Measurements from ENCODE around the gene RWDD3. TPM values are rescaled to one million over a fixed set of nuclear protein-coding genes. Genes with fewer than 3 reads are reported as not detected.
A peak's percentile ranks its signal among the peaks of the same experiment; 100 is the strongest.

RWDD3 gene
- total RNA-seq, 1 experiment from 2014 or later = 15.3 TPM

- H3K4me1 ChIP-seq (ENCODE audit: insufficient read depth, low read length) = no peaks in the 10 kb centered on the region; the same call in 1 of the 2 replicates
- H2BK5ac ChIP-seq (ENCODE audit: insufficient read length, low read length) = no peak overlapping the region
- H2AK5ac ChIP-seq (ENCODE audit: insufficient read length, low read length) = no peak overlapping the region
- H2AFZ ChIP-seq (ENCODE audit: low read length) = peak overlapping the region; percentile 2
- peak overlapping the region; percentile 16 for H3K9ac ChIP-seq (ENCODE audit: extremely low read depth, insufficient read length, low read length)
- peak overlapping the region; percentile 79 to 89 for H3K4me3 Mint-ChIP-seq
- no CpG with 5 or more reads among the region's 14 CpGs for WGBS (ENCODE audit: extremely low coverage, insufficient read length, low lambda C conversion rate)
- peaks cover 22 to 29% of the 10 kb centered on the region in 2 experiments for H3K4me1 Mint-ChIP-seq
- no peak overlapping the region for H3K4ac ChIP-seq (ENCODE audit: low read depth, low read length)
- no peak overlapping the region for H2BK120ac ChIP-seq (ENCODE audit: low read depth, low read length, poor library complexity, severe bottlenecking)
- H2BK12ac ChIP-seq (ENCODE audit: insufficient read length, low read depth, low read length) = no peak overlapping the region
- H4K5ac ChIP-seq (ENCODE audit: insufficient read length, low read depth, low read length) = no peak overlapping the region
- H4K20me1 ChIP-seq (ENCODE audit: control insufficient read depth, insufficient read depth, insufficient read length) = no peaks in the 10 kb centered on the region
- H3K27me3 Mint-ChIP-seq (ENCODE audit: low read depth) = peaks cover 2% of the 10 kb centered on the region
- H3K27me3 ChIP-seq (ENCODE audit: insufficient read depth, low read length) = no peaks in the 10 kb centered on the region
- no peaks in the 10 kb centered on the region for H3K9me3 Mint-ChIP-seq
- DNase-seq = no peak
- H2BK20ac ChIP-seq (ENCODE audit: low read depth, low read length, poor library complexity, severe bottlenecking) = no peak overlapping the region
- H4K91ac ChIP-seq (ENCODE audit: insufficient read length, low read depth, low read length) = no peak overlapping the region
- no peak overlapping the region for H3K14ac ChIP-seq (ENCODE audit: insufficient read depth, low read length)
- no peak overlapping the region for H3K18ac ChIP-seq (ENCODE audit: insufficient read length, low read depth, low read length)
- H3K4me2 ChIP-seq (ENCODE audit: insufficient read depth, insufficient read length, low read length) = peak overlapping the region; percentile 80
- no peak overlapping the region for H2BK15ac ChIP-seq (ENCODE audit: low read depth, low read length)
- H3K27ac ChIP-seq (ENCODE audit: insufficient read length, low read depth, low read length) = no peak overlapping the region
- peaks cover 9% of the 10 kb centered on the region for H3K23me2 ChIP-seq (ENCODE audit: insufficient read length, low read depth, low read length, poor library complexity, severe bottlenecking)
- H3K79me2 ChIP-seq (ENCODE audit: insufficient read depth, low read length) = no peaks in the 10 kb centered on the region; the same call in 1 of the 2 replicates
- H3K56ac ChIP-seq (ENCODE audit: insufficient read length, low read depth, low read length) = no peak overlapping the region
- H4K8ac ChIP-seq (replicated peaks; ENCODE audit: insufficient read length, low read depth, low read length) = no peak overlapping the region
- no peak overlapping the region for H3K23ac ChIP-seq (ENCODE audit: insufficient read length, low read depth, low read length)
- peaks cover 2 to 4% (median 3%) of the 10 kb centered on the region in 3 experiments; a peak in 4 of 7 replicates for H3K36me3 Mint-ChIP-seq (ENCODE audit: insufficient read depth in 1 of 3, low read depth in 3 of 3)
- peak overlapping the region; percentile 73 to 82 (median 77); a peak in 5 of 7 replicates for H3K27ac Mint-ChIP-seq
- no peaks in the 10 kb centered on the region for H3K9me3 ChIP-seq (ENCODE audit: control insufficient read depth, low read depth, low read length)
- TF ChIP-seq CTCF (conservative IDR thresholded peaks at IDR 0.05) = no peak
- H3T11ph ChIP-seq (ENCODE audit: low read length) = no peak overlapping the region
- H3K79me1 ChIP-seq (ENCODE audit: insufficient read depth, low read depth, low read length, poor library complexity, severe bottlenecking) = no peaks in the 10 kb centered on the region
Measured at GRCh38 chr1:95233319-95233736, 682 bp upstream of the RWDD3 start.

Measured in H9 (cell line).